ENCODE data around the gene PPP2R5B. TPM values are rescaled to one million over a fixed set of nuclear protein-coding genes. Genes with fewer than 3 reads are reported as not detected.

PPP2R5B gene
- total RNA-seq, 1 experiment from 2014 or later: 14.0 TPM

DNA sequence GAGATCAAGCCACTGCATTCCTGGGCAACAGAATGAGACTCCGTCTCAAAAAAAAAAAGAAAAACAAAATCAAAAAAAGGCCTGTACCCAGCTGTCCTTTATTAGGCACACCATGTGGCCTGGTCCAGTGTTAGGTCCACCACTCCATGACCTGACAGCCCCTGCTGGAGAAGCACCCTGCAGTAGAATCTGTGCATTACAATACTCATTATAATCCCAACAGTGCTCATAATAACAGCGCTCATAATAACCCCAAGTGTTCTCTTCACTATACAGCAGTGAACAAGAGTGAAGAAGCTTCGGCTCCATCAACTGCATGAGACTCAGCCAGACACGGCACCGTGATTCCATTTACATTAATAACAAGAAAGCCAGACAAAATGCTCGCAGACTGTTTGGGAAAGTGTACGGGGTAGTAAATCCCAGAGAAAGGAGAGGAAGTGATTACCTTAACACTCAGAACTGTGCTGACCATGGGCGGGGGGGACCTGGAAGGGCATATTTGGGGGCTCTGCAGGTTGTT is 37.2 kb upstream of the PPP2R5B start:
- DNase-seq (ENCODE audit: low read depth, low spot score): no peak
- Histone ChIP-seq H3K27me3 (ENCODE audit: control insufficient read depth, insufficient read depth, low read length) (no peaks in the 10 kb centered on the region), H3K4me1 (ENCODE audit: control insufficient read depth, insufficient read depth, low read length) (peaks cover 19% of the 10 kb centered on the region), H3K27ac (ENCODE audit: low read length) (peak overlapping the region; percentile 85), H3K9me3 (ENCODE audit: control insufficient read depth, insufficient read depth, low read depth, low read length) (no peaks in the 10 kb centered on the region), H3K4me3 (ENCODE audit: low read depth in 2 of 2, low read length in 2 of 2) (peak overlapping the region; percentile 37 to 56), H3K36me3 (ENCODE audit: control insufficient read depth, insufficient read depth, low read length) (no peaks in the 10 kb centered on the region)
- POLR2A ChIA-PET: interaction anchor here (0.6 to 1.4 kb wide), 3 partner anchors 19 to 109 kb away, joined by 3 to 18 read pairs (median 4); no protein-coding TSS in a partner anchor
- CTCF ChIA-PET: interaction anchor here (0.5 to 1.1 kb wide), 6 partner anchors 15 to 214 kb away, joined by 3 to 17 read pairs (median 4); partner anchors contain the start of gene ATG2A
- in situ Hi-C loops (cut with HindIII; ENCODE audit: low pct_unique_long_range_greater_than_20kb, low sequenced_read_pairs): no loop called here
- no peak for TF ChIP-seq TCF7L2 (IDR thresholded peaks at IDR 0.05; ENCODE audit: low read depth, low read length)
- TF ChIP-seq, protein P1, sequence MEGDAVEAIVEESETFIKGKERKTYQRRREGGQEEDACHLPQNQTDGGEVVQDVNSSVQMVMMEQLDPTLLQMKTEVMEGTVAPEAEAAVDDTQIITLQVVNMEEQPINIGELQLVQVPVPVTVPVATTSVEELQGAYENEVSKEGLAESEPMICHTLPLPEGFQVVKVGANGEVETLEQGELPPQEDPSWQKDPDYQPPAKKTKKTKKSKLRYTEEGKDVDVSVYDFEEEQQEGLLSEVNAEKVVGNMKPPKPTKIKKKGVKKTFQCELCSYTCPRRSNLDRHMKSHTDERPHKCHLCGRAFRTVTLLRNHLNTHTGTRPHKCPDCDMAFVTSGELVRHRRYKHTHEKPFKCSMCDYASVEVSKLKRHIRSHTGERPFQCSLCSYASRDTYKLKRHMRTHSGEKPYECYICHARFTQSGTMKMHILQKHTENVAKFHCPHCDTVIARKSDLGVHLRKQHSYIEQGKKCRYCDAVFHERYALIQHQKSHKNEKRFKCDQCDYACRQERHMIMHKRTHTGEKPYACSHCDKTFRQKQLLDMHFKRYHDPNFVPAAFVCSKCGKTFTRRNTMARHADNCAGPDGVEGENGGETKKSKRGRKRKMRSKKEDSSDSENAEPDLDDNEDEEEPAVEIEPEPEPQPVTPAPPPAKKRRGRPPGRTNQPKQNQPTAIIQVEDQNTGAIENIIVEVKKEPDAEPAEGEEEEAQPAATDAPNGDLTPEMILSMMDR (IDR thresholded peaks at IDR 0.05): no peak
- TF ChIP-seq POLR2AphosphoS5 (IDR thresholded peaks at IDR 0.05; ENCODE audit: low read depth, low read length): no peak
- TF ChIP-seq, protein P2, sequence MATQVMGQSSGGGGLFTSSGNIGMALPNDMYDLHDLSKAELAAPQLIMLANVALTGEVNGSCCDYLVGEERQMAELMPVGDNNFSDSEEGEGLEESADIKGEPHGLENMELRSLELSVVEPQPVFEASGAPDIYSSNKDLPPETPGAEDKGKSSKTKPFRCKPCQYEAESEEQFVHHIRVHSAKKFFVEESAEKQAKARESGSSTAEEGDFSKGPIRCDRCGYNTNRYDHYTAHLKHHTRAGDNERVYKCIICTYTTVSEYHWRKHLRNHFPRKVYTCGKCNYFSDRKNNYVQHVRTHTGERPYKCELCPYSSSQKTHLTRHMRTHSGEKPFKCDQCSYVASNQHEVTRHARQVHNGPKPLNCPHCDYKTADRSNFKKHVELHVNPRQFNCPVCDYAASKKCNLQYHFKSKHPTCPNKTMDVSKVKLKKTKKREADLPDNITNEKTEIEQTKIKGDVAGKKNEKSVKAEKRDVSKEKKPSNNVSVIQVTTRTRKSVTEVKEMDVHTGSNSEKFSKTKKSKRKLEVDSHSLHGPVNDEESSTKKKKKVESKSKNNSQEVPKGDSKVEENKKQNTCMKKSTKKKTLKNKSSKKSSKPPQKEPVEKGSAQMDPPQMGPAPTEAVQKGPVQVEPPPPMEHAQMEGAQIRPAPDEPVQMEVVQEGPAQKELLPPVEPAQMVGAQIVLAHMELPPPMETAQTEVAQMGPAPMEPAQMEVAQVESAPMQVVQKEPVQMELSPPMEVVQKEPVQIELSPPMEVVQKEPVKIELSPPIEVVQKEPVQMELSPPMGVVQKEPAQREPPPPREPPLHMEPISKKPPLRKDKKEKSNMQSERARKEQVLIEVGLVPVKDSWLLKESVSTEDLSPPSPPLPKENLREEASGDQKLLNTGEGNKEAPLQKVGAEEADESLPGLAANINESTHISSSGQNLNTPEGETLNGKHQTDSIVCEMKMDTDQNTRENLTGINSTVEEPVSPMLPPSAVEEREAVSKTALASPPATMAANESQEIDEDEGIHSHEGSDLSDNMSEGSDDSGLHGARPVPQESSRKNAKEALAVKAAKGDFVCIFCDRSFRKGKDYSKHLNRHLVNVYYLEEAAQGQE (IDR thresholded peaks at IDR 0.05; ENCODE audit: insufficient read depth in 1 of 2, low read depth in 2 of 2, low read length in 1 of 2): no peak
- TF ChIP-seq SIN3A (IDR thresholded peaks at IDR 0.05; ENCODE audit: borderline replicate concordance, insufficient read depth, low read depth, low read length): no peak
- no TSS peak for BruUV-seq (replicated peaks)
- intact Hi-C loops (cut with micrococcal nuclease; ENCODE audit: unreplicated experiment): no loop called here
- peak; percentile 55 for ATAC-seq

DNA sequence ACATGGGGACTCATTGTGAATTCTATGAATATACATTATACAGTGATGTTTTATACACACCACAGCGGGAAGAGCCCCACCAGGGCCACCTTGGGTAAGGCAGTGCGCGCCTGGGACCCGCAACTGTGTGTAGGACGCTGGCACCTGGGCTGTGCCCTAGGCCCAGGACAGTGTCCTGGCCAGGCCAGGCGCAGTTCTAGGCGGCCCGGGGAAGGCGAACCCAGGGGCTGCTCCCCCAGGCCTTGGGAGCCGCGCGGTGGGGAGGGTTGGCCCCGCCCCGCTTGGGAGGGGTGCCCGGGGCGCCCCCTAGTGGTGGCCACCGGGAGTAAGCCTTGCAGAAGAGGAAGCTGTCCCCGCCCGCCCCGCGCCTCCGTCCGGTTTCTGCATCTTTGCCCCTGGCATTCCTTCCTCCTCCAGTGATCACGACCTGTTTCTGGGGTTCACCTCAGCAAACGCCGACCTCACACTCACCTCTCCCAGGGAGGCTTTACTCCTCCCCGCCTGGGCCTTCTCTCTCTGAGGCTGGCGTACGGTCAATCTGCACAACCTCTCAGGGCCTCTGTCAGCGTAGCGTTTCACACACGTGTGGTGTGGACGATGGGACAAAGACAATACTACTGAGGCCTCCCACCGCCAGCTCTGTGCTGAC is 36.6 kb upstream of the PPP2R5B start:
- peak; percentile 92 for ATAC-seq
- H3K27ac ChIP-seq (ENCODE audit: low read length): peak overlapping the region; percentile 85

More for the DNA sequence above, 36.6 kb upstream of the PPP2R5B start:
- intact Hi-C loops (cut with micrococcal nuclease; ENCODE audit: unreplicated experiment): no loop called here
- Histone ChIP-seq H3K9me3 (ENCODE audit: control insufficient read depth, insufficient read depth, low read depth, low read length) (no peaks in the 10 kb centered on the region), H3K4me3 (ENCODE audit: low read depth in 2 of 2, low read length in 2 of 2) (peak overlapping the region; percentile 37 to 56), H3K36me3 (ENCODE audit: control insufficient read depth, insufficient read depth, low read length) (no peaks in the 10 kb centered on the region), H3K4me1 (ENCODE audit: control insufficient read depth, insufficient read depth, low read length) (peaks cover 19% of the 10 kb centered on the region), H3K27me3 (ENCODE audit: control insufficient read depth, insufficient read depth, low read length) (no peaks in the 10 kb centered on the region)
- DNase-seq (ENCODE audit: low read depth, low spot score): no peak
- no TSS peak for BruUV-seq (replicated peaks)
- POLR2A ChIA-PET: interaction anchor here (1.4 kb wide), 1 partner anchor 19 kb away, joined by 3 read pairs; no protein-coding TSS in a partner anchor
- CTCF ChIA-PET: interaction anchor here (0.5 to 1.4 kb wide), 16 partner anchors 9 to 108 kb away, joined by 3 to 17 read pairs (median 4); partner anchors contain the start of genes ATG2A, BATF2 and EHD1
- in situ Hi-C loops (cut with HindIII; ENCODE audit: low pct_unique_long_range_greater_than_20kb, low sequenced_read_pairs): no loop called here
- TF ChIP-seq POLR2AphosphoS5 (IDR thresholded peaks at IDR 0.05; ENCODE audit: low read depth, low read length): peak; percentile 50
- no peak for TF ChIP-seq TCF7L2 (IDR thresholded peaks at IDR 0.05; ENCODE audit: low read depth, low read length)
- TF ChIP-seq, protein P2 (IDR thresholded peaks at IDR 0.05; ENCODE audit: insufficient read depth in 1 of 2, low read depth in 2 of 2, low read length in 1 of 2): 0 out of 4 replicates have a peak, but pooled peaks of 1 of the 2 experiments have one; percentile 48
- TF ChIP-seq SIN3A (IDR thresholded peaks at IDR 0.05; ENCODE audit: borderline replicate concordance, insufficient read depth, low read depth, low read length): no peak
- TF ChIP-seq, protein P1 (IDR thresholded peaks at IDR 0.05): peak; percentile 100

Data from Panc1 (cell line).